GM19372 (cell line): ENCODE results near the gene ITPK1.

Source experiments
- ATAC-seq: cut with Tn5 transposase; IDR thresholded peaks from one replicate; pipeline ENCODE4 v1.9.1; 2021; ENCODE audit warnings: mild to moderate bottlenecking, low read depth, moderate library complexity; ENCODE audit not compliant: unreplicated experiment

Gene ITPK1

GRCh38 chr14:92960706-92961566 is 154.8 kb downstream of the ITPK1 start:
- no peak for ATAC-seq

DNA sequence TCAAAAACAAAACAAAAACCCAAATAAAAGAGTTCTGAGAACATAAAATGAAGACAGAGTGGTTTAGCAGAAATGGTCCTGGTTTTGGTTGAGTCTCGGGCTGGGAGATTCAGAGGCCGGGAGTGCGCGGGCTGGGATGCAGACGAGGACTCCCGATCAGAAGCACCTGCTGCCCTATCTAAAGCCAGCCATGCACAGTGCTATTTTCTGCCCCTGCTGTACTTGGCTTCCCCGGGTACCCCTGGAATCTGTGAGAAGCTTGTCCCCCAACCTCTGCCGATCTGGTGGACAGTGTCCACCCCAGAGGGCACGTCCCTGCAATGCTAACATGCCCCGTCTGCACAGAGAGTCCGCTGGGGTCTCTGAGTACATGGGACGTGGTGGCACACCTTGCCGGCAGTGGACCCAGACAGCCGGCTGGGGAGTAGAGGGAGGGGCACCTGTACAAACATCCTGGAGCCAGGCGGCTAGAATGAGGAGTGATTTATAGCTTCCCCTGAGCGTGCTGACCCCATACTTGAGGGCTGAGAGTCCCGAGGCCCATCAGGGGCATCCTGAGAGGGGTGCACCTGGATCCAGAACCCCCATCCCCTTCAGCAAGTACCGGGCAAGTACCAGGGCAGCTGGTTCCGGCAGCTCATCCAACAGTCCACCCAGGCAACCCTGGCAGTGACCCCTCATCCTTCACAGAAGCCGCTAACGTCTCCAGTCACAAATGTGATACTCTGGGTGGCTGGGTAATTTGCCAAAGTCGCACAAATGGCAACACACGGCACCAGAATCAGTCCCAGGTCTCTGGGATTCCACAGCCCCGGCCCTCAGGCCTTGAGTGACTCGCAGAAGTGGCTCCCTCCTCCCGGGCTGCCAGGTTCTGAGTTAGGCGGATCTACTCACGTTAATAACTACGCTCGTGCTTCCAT is 155.7 kb downstream of the ITPK1 start:
- ATAC-seq, result no peak

GRCh38 chr14:92959189-92959531 is 156.6 kb downstream of the ITPK1 start:
- ATAC-seq, result no peak

- ATAC-seq, result no peak
Measured at GRCh38 chr14:92958373-92959188, 157.1 kb downstream of the ITPK1 start.

DNA sequence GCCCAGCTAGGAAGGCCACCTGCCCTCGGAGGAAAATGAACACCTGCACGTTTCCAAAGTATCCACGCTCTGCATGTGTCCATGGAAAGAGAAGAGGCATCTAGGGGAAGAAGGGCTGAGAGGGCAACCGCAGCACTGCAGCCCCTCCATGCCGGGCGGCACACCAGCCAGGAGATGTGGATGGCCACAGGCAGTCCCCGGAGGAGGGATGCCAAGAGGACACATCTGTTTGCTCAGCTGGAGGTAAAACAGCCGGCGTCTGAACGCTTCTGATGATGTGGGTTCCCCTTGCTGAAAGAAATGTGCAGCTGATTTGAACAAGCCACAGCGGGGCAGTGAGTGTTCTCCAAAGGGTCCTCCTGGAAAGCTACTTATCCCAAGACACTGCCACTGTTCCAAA is 158.8 kb downstream of the ITPK1 start:
- ATAC-seq, result no peak

GRCh38 chr14:92955381-92955780 is 160.3 kb downstream of the ITPK1 start:
- ATAC-seq, result no peak

GRCh38 chr14:92954933-92955332 is 160.8 kb downstream of the ITPK1 start:
- no peak for ATAC-seq

DNA sequence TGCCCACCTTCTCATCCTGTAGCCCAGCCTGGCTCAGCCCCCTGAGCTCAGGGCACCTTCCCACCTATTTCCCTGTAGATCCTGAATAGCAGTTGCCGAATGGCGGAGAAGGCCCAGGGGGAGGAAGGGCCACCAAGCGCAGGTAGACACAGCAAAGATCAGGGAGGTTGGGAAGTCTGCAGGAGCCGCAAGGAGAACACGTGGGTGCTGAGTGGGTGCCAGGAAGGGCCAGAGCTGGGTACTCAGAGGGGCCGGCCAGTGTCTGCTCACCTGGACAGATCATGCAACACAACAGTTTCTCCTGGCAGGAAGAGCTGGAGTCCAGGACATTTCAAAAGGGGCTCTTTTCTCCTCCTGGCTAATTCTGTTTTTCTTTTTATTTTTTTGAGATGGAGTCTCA is 162.2 kb downstream of the ITPK1 start:
- no peak for ATAC-seq

GRCh38 chr14:92952481-92953298 is 163.0 kb downstream of the ITPK1 start:
- no peak for ATAC-seq

- ATAC-seq, result peak; percentile 85
Measured at GRCh38 chr14:92951912-92952471, 163.7 kb downstream of the ITPK1 start.

GRCh38 chr14:92951261-92951660 is 164.5 kb downstream of the ITPK1 start:
- ATAC-seq, result no peak

GRCh38 chr14:92950773-92951172 is 165.0 kb downstream of the ITPK1 start:
- no peak for ATAC-seq

GRCh38 chr14:92950193-92950540 is 165.6 kb downstream of the ITPK1 start:
- no peak for ATAC-seq

GRCh38 chr14:92949496-92950192 is 166.1 kb downstream of the ITPK1 start:
- no peak for ATAC-seq

DNA sequence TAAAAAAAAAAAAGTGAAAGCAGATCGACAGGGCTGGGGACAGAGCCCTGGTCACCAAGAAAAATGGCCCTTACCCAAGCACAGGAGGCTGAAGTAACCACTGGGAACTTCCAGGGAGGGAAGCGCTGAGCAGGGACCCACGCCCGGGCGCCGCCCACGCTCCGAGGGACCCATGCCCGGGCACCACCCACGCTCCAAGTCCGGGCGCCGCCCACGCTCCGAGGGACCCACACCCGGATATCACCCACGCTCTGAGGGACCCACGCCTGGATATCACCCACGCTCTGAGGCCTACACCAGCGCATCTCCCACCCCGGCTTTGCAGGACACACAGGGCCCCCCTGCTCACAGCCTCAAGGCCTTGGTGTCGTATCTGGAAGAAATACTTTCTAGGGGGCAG is 167.1 kb downstream of the ITPK1 start:
- no peak for ATAC-seq

GRCh38 chr14:92946847-92947545 is 168.7 kb downstream of the ITPK1 start:
- no peak for ATAC-seq

- no peak for ATAC-seq
Measured at GRCh38 chr14:92945959-92946846, 169.5 kb downstream of the ITPK1 start.
